Measurements from ENCODE around the gene ZNF69.
A peak's percentile ranks its signal among the peaks of the same experiment; 100 is the strongest.
"Not testable (repeated sequence)": the region's sequence is repeated elsewhere in the genome, so short reads cannot be mapped to it uniquely, and the experiment has no call there.

Gene ZNF69

GRCh38 chr19:11925651-11926187 lies 38.1 kb downstream of the ZNF69 start:
- 5% methylated on average over 9 of the region's 10 CpGs for WGBS
- DNase-seq: not testable (repeated sequence)

GRCh38 chr19:11927227-11927626 lies 39.6 kb downstream of the ZNF69 start:
- H3K79me1 ChIP-seq (replicated peaks; ENCODE audit: low read length, poor library complexity, severe bottlenecking): peaks cover 12% of the 10 kb centered on the region
- H3K27ac ChIP-seq (ENCODE audit: low read length, poor library complexity, severe bottlenecking): no peak overlapping the region
- no peak overlapping the region for H3K9ac ChIP-seq (ENCODE audit: low read length)
- no peak overlapping the region for H2AFZ ChIP-seq (ENCODE audit: low read depth, low read length)
- peaks cover 2% of the 10 kb centered on the region for H3K9me3 ChIP-seq (ENCODE audit: control insufficient read depth, low read length)
- H3K27me3 ChIP-seq (ENCODE audit: control insufficient read depth in 1 of 2, insufficient read depth in 1 of 2, low read length in 2 of 2): no peaks in the 10 kb centered on the region
- WGBS: 100% methylated on average over 2 of the region's 3 CpGs
- H3K4me1 ChIP-seq (ENCODE audit: control insufficient read depth, insufficient read depth, low read depth, low read length): peaks cover 5% of the 10 kb centered on the region
- H2BK5ac ChIP-seq (ENCODE audit: low read depth, low read length, poor library complexity, severe bottlenecking): no peak overlapping the region
- no peak overlapping the region for H3K4ac ChIP-seq (ENCODE audit: low read depth in 1 of 2, low read length in 2 of 2)
- no peak overlapping the region for H3K4me2 ChIP-seq (ENCODE audit: low read length, poor library complexity, severe bottlenecking)
- no peak overlapping the region for H2AK5ac ChIP-seq (ENCODE audit: low read length, severe bottlenecking)
- H4K91ac ChIP-seq (ENCODE audit: low read length): no peak overlapping the region
- H4K8ac ChIP-seq (ENCODE audit: low read length): no peak overlapping the region
- H3K23ac ChIP-seq (ENCODE audit: low read length in 2 of 2): no peak overlapping the region
- H2BK120ac ChIP-seq (ENCODE audit: low read depth, low read length): no peak overlapping the region
- H2BK12ac ChIP-seq (ENCODE audit: low read length in 2 of 2): no peak overlapping the region
- H3K18ac ChIP-seq (ENCODE audit: low read depth in 1 of 2, low read length in 2 of 2): no peak overlapping the region
- H3K14ac ChIP-seq (ENCODE audit: low read length in 2 of 2): no peak overlapping the region
- no peak overlapping the region for H2BK15ac ChIP-seq (ENCODE audit: low read depth, poor library complexity, severe bottlenecking)
- H3K36me3 ChIP-seq (ENCODE audit: control insufficient read depth in 1 of 2, insufficient read depth in 2 of 2, low read depth in 1 of 2, low read length in 2 of 2): peaks cover 6 to 20% of the 10 kb centered on the region in 2 experiments
- no peak for DNase-seq
- no peak overlapping the region for H3K4me3 ChIP-seq (ENCODE audit: insufficient read depth in 1 of 2, low read depth in 1 of 2, low read length in 2 of 2)

More at GRCh38 chr19:11925651-11926187, 38.1 kb downstream of the ZNF69 start:
- H3K23ac ChIP-seq (ENCODE audit: low read length in 2 of 2); H3K4ac ChIP-seq (ENCODE audit: low read depth in 1 of 2, low read length in 2 of 2); H2BK12ac ChIP-seq (ENCODE audit: low read length in 2 of 2); H3K79me1 ChIP-seq (replicated peaks; ENCODE audit: low read length, poor library complexity, severe bottlenecking); H3K9me3 ChIP-seq (ENCODE audit: control insufficient read depth, low read length); H4K8ac ChIP-seq (ENCODE audit: low read length); H4K91ac ChIP-seq (ENCODE audit: low read length); H2BK15ac ChIP-seq (ENCODE audit: low read depth, poor library complexity, severe bottlenecking); H2AK5ac ChIP-seq (ENCODE audit: low read length, severe bottlenecking); H2BK120ac ChIP-seq (ENCODE audit: low read depth, low read length); H3K27me3 ChIP-seq (ENCODE audit: control insufficient read depth in 1 of 2, insufficient read depth in 1 of 2, low read length in 2 of 2); H3K4me1 ChIP-seq (ENCODE audit: control insufficient read depth, insufficient read depth, low read depth, low read length): not testable (repeated sequence)
- H3K4me3 ChIP-seq (ENCODE audit: insufficient read depth in 1 of 2, low read depth in 1 of 2, low read length in 2 of 2): peak overlapping the region; percentile 87 to 93
- peak overlapping the region; percentile 94 to 95 for H3K18ac ChIP-seq (ENCODE audit: low read depth in 1 of 2, low read length in 2 of 2)
- peak overlapping the region; percentile 93 for H3K9ac ChIP-seq (ENCODE audit: low read length)
- peaks cover 6 to 14% of the 10 kb centered on the region in 2 experiments for H3K36me3 ChIP-seq (ENCODE audit: control insufficient read depth in 1 of 2, insufficient read depth in 2 of 2, low read depth in 1 of 2, low read length in 2 of 2)
- peak overlapping the region; percentile 86 for H2AFZ ChIP-seq (ENCODE audit: low read depth, low read length)
- H3K27ac ChIP-seq (ENCODE audit: low read length, poor library complexity, severe bottlenecking): peak overlapping the region; percentile 99
- peak overlapping the region; percentile 74 for H3K4me2 ChIP-seq (ENCODE audit: low read length, poor library complexity, severe bottlenecking)
- H2BK5ac ChIP-seq (ENCODE audit: low read depth, low read length, poor library complexity, severe bottlenecking): peak overlapping the region; percentile 9
- peak overlapping the region in 1 of 2 experiments; percentile 58 for H3K14ac ChIP-seq (ENCODE audit: low read length in 2 of 2)

DNA sequence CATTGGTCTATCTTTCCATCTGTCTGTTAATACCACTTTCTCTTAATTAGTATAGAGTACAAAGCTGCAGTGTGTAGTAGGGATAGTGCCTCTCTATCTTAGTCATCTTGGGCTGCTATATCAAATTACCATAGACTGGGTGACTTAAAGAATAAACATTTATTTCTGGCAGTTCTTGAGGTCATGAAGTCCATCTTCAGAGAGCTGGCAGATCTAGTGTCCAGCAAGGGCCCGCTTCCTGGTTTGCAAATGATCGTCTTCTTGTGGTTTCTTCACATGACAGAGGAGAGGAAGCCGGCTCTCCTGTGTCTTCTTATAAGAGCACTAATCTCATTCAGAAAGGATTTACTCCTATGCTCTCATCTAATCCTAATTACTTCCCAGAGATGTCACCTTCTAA lies 43.5 kb downstream of the ZNF69 start:
- H3K4me3 ChIP-seq (ENCODE audit: insufficient read depth in 1 of 2, low read depth in 1 of 2, low read length in 2 of 2): no peak overlapping the region
- H2BK15ac ChIP-seq (ENCODE audit: low read depth, poor library complexity, severe bottlenecking): no peak overlapping the region
- H2BK5ac ChIP-seq (ENCODE audit: low read depth, low read length, poor library complexity, severe bottlenecking): no peak overlapping the region
- 66% methylated on average over 2 of the region's 3 CpGs for WGBS
- H3K9ac ChIP-seq (ENCODE audit: low read length): no peak overlapping the region
- H3K27ac ChIP-seq (ENCODE audit: low read length, poor library complexity, severe bottlenecking): no peak overlapping the region
- H2AFZ ChIP-seq (ENCODE audit: low read depth, low read length): no peak overlapping the region
- no peak overlapping the region for H2BK120ac ChIP-seq (ENCODE audit: low read depth, low read length)
- no peak overlapping the region for H3K4ac ChIP-seq (ENCODE audit: low read depth in 1 of 2, low read length in 2 of 2)
- no peak overlapping the region for H3K18ac ChIP-seq (ENCODE audit: low read depth in 1 of 2, low read length in 2 of 2)
- H3K4me1 ChIP-seq (ENCODE audit: control insufficient read depth, insufficient read depth, low read depth, low read length): peaks cover 2% of the 10 kb centered on the region
- H4K8ac ChIP-seq (ENCODE audit: low read length): no peak overlapping the region
- H2BK12ac ChIP-seq (ENCODE audit: low read length in 2 of 2): no peak overlapping the region
- H3K36me3 ChIP-seq (ENCODE audit: control insufficient read depth in 1 of 2, insufficient read depth in 2 of 2, low read depth in 1 of 2, low read length in 2 of 2): peaks cover 12 to 31% of the 10 kb centered on the region in 2 experiments
- no peak overlapping the region for H3K4me2 ChIP-seq (ENCODE audit: low read length, poor library complexity, severe bottlenecking)
- H2AK5ac ChIP-seq (ENCODE audit: low read length, severe bottlenecking): no peak overlapping the region
- no peak overlapping the region for H3K23ac ChIP-seq (ENCODE audit: low read length in 2 of 2)
- peaks cover 22% of the 10 kb centered on the region for H3K9me3 ChIP-seq (ENCODE audit: control insufficient read depth, low read length)
- H3K79me1 ChIP-seq (replicated peaks; ENCODE audit: low read length, poor library complexity, severe bottlenecking): peaks cover 16% of the 10 kb centered on the region
- H3K27me3 ChIP-seq (ENCODE audit: control insufficient read depth in 1 of 2, insufficient read depth in 1 of 2, low read length in 2 of 2): no peaks in the 10 kb centered on the region
- peak; percentile 70 for DNase-seq
- no peak overlapping the region for H4K91ac ChIP-seq (ENCODE audit: low read length)
- H3K14ac ChIP-seq (ENCODE audit: low read length in 2 of 2): no peak overlapping the region

- Histone ChIP-seq H4K91ac (ENCODE audit: low read length) (no peak overlapping the region), H2BK15ac (ENCODE audit: low read depth, poor library complexity, severe bottlenecking) (no peak overlapping the region), H3K4me1 (ENCODE audit: control insufficient read depth, insufficient read depth, low read depth, low read length) (no peaks in the 10 kb centered on the region), H3K23ac (ENCODE audit: low read length in 2 of 2) (no peak overlapping the region), H3K4me2 (ENCODE audit: low read length, poor library complexity, severe bottlenecking) (no peak overlapping the region), H3K4ac (ENCODE audit: low read depth in 1 of 2, low read length in 2 of 2) (no peak overlapping the region), H3K14ac (ENCODE audit: low read length in 2 of 2) (no peak overlapping the region), H3K9me3 (ENCODE audit: control insufficient read depth, low read length) (peaks cover 22% of the 10 kb centered on the region), H3K27me3 (ENCODE audit: control insufficient read depth in 1 of 2, insufficient read depth in 1 of 2, low read length in 2 of 2) (no peaks in the 10 kb centered on the region), H3K4me3 (ENCODE audit: insufficient read depth in 1 of 2, low read depth in 1 of 2, low read length in 2 of 2) (no peak overlapping the region), H2BK5ac (ENCODE audit: low read depth, low read length, poor library complexity, severe bottlenecking) (no peak overlapping the region), H3K9ac (ENCODE audit: low read length) (no peak overlapping the region), H3K36me3 (ENCODE audit: control insufficient read depth in 1 of 2, insufficient read depth in 2 of 2, low read depth in 1 of 2, low read length in 2 of 2) (peaks cover 12 to 31% of the 10 kb centered on the region in 2 experiments), H2BK12ac (ENCODE audit: low read length in 2 of 2) (no peak overlapping the region), H3K27ac (ENCODE audit: low read length, poor library complexity, severe bottlenecking) (no peak overlapping the region), H3K79me1 (replicated peaks; ENCODE audit: low read length, poor library complexity, severe bottlenecking) (peaks cover 16% of the 10 kb centered on the region), H2AFZ (ENCODE audit: low read depth, low read length) (no peak overlapping the region), H4K8ac (ENCODE audit: low read length) (no peak overlapping the region), H2BK120ac (ENCODE audit: low read depth, low read length) (no peak overlapping the region), H2AK5ac (ENCODE audit: low read length, severe bottlenecking) (no peak overlapping the region), H3K18ac (ENCODE audit: low read depth in 1 of 2, low read length in 2 of 2) (no peak overlapping the region)
- WGBS: 100% methylated on average over 3 of the region's 3 CpGs
- no peak for DNase-seq
Measured at GRCh38 chr19:11931513-11931912, 43.9 kb downstream of the ZNF69 start.
